GM06990 (cell line): Measurements from ENCODE around the gene WWC2.

Experiments
- DNase-seq: peaks from one replicate; pipeline ENCODE4 v3.0.0-alpha.2; 2011; ENCODE audit not compliant: insufficient read length; ENCODE audit errors: extremely low read depth
- H3K27me3 ChIP-seq: replicated peaks from 2 replicates; pipeline ENCODE4 v1.6.0; 2011; ENCODE audit warnings: low read length; ENCODE audit not compliant: control insufficient read depth, insufficient read depth
- H3K36me3 ChIP-seq: 2 replicates; pipeline ENCODE4 v1.5.1; 2011; ENCODE audit warnings: low read length; ENCODE audit not compliant: control insufficient read depth, insufficient read depth
- H3K4me3 ChIP-seq: replicated peaks from 2 replicates; pipeline ENCODE4 v1.5.1; 2011; ENCODE audit warnings: low read depth, mild to moderate bottlenecking, control low read depth, low read length
- CTCF ChIP-seq: IDR thresholded peaks from 2 replicates; pipeline ENCODE4 v1.5.1; 2011; ENCODE audit warnings: low read length, control low read depth, mild to moderate bottlenecking, inconsistent platforms; ENCODE audit not compliant: insufficient read depth, poor library complexity, severe bottlenecking

WWC2 gene

GRCh38 chr4:183100827-183101226 lies 1.8 kb downstream of the WWC2 start:
- Histone ChIP-seq H3K36me3 (no peaks in the 10 kb centered on the region), H3K27me3 (no peaks in the 10 kb centered on the region), H3K4me3 (no peak overlapping the region)
- no peak for DNase-seq
- no peak for TF ChIP-seq CTCF

GRCh38 chr4:183101956-183102480 lies 3.0 kb downstream of the WWC2 start:
- no peak overlapping the region for H3K4me3 ChIP-seq
- no peak for TF ChIP-seq CTCF

GRCh38 chr4:183105092-183105491 lies 6.0 kb downstream of the WWC2 start:
- no peak for DNase-seq
- no peaks in the 10 kb centered on the region for H3K27me3 ChIP-seq
- H3K4me3 ChIP-seq = no peak overlapping the region
- TF ChIP-seq CTCF = no peak
- H3K36me3 ChIP-seq = no peaks in the 10 kb centered on the region

More at GRCh38 chr4:183101956-183102480, 3.0 kb downstream of the WWC2 start:
- H3K27me3 ChIP-seq = no peaks in the 10 kb centered on the region
- no peaks in the 10 kb centered on the region for H3K36me3 ChIP-seq
- DNase-seq = no peak

GRCh38 chr4:183106839-183107238 lies 7.8 kb downstream of the WWC2 start:
- H3K27me3 ChIP-seq = no peaks in the 10 kb centered on the region
- H3K36me3 ChIP-seq = no peaks in the 10 kb centered on the region
- no peak for DNase-seq
- no peak overlapping the region for H3K4me3 ChIP-seq
- no peak for TF ChIP-seq CTCF

GRCh38 chr4:183107891-183108459 lies 8.9 kb downstream of the WWC2 start:
- Histone ChIP-seq H3K36me3 (no peaks in the 10 kb centered on the region), H3K27me3 (no peaks in the 10 kb centered on the region), H3K4me3 (no peak overlapping the region)
- DNase-seq = no peak
- no peak for TF ChIP-seq CTCF

- no peak for TF ChIP-seq CTCF
- DNase-seq = no peak
- no peaks in the 10 kb centered on the region for H3K36me3 ChIP-seq
- no peaks in the 10 kb centered on the region for H3K27me3 ChIP-seq
- no peak overlapping the region for H3K4me3 ChIP-seq
These were observed 11.2 kb downstream of the WWC2 start for GRCh38 chr4:183110244-183110643.
